Measurements from ENCODE around the gene PHEX.
A peak's percentile ranks its signal among the peaks of the same experiment; 100 is the strongest.

PHEX gene

GRCh38 chrX:22110729-22111494 lies 78.8 kb downstream of the PHEX start:
- peak overlapping the region; percentile 70 to 80 (median 71) for H3K27ac Mint-ChIP-seq
- no peak overlapping the region for H3K4me3 Mint-ChIP-seq
- no peaks in the 10 kb centered on the region for H3K36me3 Mint-ChIP-seq (ENCODE audit: low read depth)
- no peaks in the 10 kb centered on the region for H3K9me3 Mint-ChIP-seq
- no peaks in the 10 kb centered on the region for H3K27me3 Mint-ChIP-seq (ENCODE audit: low read depth)
- no peak for TF ChIP-seq CTCF (IDR thresholded peaks at IDR 0.05; ENCODE audit: unreplicated experiment in 3 of 3)
- H3K4me1 Mint-ChIP-seq, result peaks cover 23% of the 10 kb centered on the region

GRCh38 chrX:22116605-22117546 lies 84.8 kb downstream of the PHEX start:
- Mint-ChIP-seq H3K27me3 (ENCODE audit: low read depth) (no peaks in the 10 kb centered on the region), H3K27ac (peak overlapping the region; percentile 77 to 95 (median 91)), H3K9me3 (no peaks in the 10 kb centered on the region), H3K36me3 (ENCODE audit: low read depth) (no peaks in the 10 kb centered on the region), H3K4me3 (no peak overlapping the region), H3K4me1 (peaks cover 33% of the 10 kb centered on the region)
- TF ChIP-seq CTCF (IDR thresholded peaks at IDR 0.05; ENCODE audit: unreplicated experiment in 3 of 3), result no peak

- TF ChIP-seq CTCF (IDR thresholded peaks at IDR 0.05; ENCODE audit: unreplicated experiment in 3 of 3), result no peak
- peak overlapping the region; percentile 86 to 95 (median 91) for H3K27ac Mint-ChIP-seq
- no peak overlapping the region for H3K4me3 Mint-ChIP-seq
- H3K36me3 Mint-ChIP-seq (ENCODE audit: low read depth), result no peaks in the 10 kb centered on the region
- H3K27me3 Mint-ChIP-seq (ENCODE audit: low read depth), result no peaks in the 10 kb centered on the region
- peaks cover 27% of the 10 kb centered on the region for H3K4me1 Mint-ChIP-seq
- H3K9me3 Mint-ChIP-seq, result no peaks in the 10 kb centered on the region
Measured at GRCh38 chrX:22117633-22118032, 85.5 kb downstream of the PHEX start.

- no peaks in the 10 kb centered on the region for H3K9me3 Mint-ChIP-seq
- TF ChIP-seq CTCF (IDR thresholded peaks at IDR 0.05; ENCODE audit: unreplicated experiment in 3 of 3), result no peak
Measured at GRCh38 chrX:22118161-22118830, 86.2 kb downstream of the PHEX start.

GRCh38 chrX:22121161-22121560 lies 89.0 kb downstream of the PHEX start:
- Mint-ChIP-seq H3K27me3 (ENCODE audit: low read depth) (no peaks in the 10 kb centered on the region), H3K9me3 (no peaks in the 10 kb centered on the region), H3K4me1 (peaks cover 35% of the 10 kb centered on the region), H3K4me3 (no peak overlapping the region), H3K27ac (peak overlapping the region; percentile 41 to 76 (median 65)), H3K36me3 (ENCODE audit: low read depth) (no peaks in the 10 kb centered on the region)
- no peak for TF ChIP-seq CTCF (IDR thresholded peaks at IDR 0.05; ENCODE audit: unreplicated experiment in 3 of 3)

More at GRCh38 chrX:22118161-22118830, 86.2 kb downstream of the PHEX start:
- H3K36me3 Mint-ChIP-seq (ENCODE audit: low read depth), result no peaks in the 10 kb centered on the region
- peaks cover 28% of the 10 kb centered on the region for H3K4me1 Mint-ChIP-seq
- no peak overlapping the region for H3K4me3 Mint-ChIP-seq
- peak overlapping the region; percentile 83 to 95 (median 91) for H3K27ac Mint-ChIP-seq
- H3K27me3 Mint-ChIP-seq (ENCODE audit: low read depth), result no peaks in the 10 kb centered on the region
